ENCODE results near the gene GLS. TPM values are rescaled to one million over a fixed set of nuclear protein-coding genes. Genes with fewer than 3 reads are reported as not detected.
A peak's percentile ranks its signal among the peaks of the same experiment; 100 is the strongest.

The GLS gene
- total RNA-seq, 1 donor from 2014 or later, result 178 TPM

DNA sequence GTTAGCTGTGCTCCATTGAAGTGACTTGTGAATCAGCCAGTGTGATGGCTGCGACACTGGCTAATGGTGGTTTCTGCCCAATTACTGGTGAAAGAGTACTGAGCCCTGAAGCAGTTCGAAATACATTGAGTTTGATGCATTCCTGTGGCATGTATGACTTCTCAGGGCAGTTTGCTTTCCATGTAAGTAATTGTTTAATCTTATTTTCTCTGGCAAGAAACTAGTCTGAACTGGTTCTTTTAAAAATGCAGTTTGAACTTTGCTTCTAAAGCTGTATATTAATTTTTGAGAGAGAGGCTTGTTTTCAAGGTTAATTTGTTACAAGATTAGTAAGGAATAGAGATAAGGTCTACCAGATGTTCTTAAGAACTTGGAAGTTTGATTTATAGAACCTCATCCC lies 46.7 kb downstream of the GLS start:
- H3K36me3 Mint-ChIP-seq (ENCODE audit: unreplicated experiment), result peaks cover 65% of the 10 kb centered on the region
- peaks cover 5% of the 10 kb centered on the region for H3K9me3 Mint-ChIP-seq (ENCODE audit: unreplicated experiment)
- no peak overlapping the region for H3K4me3 Mint-ChIP-seq (ENCODE audit: unreplicated experiment)
- TF ChIP-seq, protein P1, sequence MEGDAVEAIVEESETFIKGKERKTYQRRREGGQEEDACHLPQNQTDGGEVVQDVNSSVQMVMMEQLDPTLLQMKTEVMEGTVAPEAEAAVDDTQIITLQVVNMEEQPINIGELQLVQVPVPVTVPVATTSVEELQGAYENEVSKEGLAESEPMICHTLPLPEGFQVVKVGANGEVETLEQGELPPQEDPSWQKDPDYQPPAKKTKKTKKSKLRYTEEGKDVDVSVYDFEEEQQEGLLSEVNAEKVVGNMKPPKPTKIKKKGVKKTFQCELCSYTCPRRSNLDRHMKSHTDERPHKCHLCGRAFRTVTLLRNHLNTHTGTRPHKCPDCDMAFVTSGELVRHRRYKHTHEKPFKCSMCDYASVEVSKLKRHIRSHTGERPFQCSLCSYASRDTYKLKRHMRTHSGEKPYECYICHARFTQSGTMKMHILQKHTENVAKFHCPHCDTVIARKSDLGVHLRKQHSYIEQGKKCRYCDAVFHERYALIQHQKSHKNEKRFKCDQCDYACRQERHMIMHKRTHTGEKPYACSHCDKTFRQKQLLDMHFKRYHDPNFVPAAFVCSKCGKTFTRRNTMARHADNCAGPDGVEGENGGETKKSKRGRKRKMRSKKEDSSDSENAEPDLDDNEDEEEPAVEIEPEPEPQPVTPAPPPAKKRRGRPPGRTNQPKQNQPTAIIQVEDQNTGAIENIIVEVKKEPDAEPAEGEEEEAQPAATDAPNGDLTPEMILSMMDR (IDR thresholded peaks at IDR 0.05), result no peak
- no peaks in the 10 kb centered on the region for H3K27me3 Mint-ChIP-seq (ENCODE audit: unreplicated experiment)
- peaks cover 26% of the 10 kb centered on the region for H3K4me1 Mint-ChIP-seq (ENCODE audit: unreplicated experiment)
- H3K27ac Mint-ChIP-seq (ENCODE audit: unreplicated experiment), result peak overlapping the region; percentile 84
- DNase-seq (ENCODE audit: extremely low spot score, unreplicated experiment), result no peak

DNA sequence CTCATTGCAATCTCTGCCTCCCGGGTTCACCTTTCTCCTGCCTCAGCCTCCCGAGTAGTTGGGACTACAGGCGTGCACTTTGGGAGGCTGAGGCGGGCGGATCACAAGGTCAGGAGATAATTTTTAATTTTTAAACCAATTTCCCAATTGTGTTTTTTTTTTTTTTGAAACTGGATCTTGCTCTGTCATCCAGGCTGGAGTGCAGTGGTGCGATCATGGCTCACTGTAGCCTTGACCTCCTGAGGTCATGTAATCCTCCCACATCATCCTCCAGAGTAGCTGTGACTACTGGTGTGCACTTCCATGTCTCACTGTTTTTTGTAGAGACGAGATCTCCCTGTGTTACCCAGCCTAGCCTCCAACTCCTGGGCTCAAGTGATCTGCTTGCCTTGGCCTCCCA lies 49.3 kb downstream of the GLS start:
- H3K9me3 Mint-ChIP-seq (ENCODE audit: unreplicated experiment), result no peaks in the 10 kb centered on the region
- H3K4me1 Mint-ChIP-seq (ENCODE audit: unreplicated experiment), result peaks cover 19% of the 10 kb centered on the region
- no peak overlapping the region for H3K4me3 Mint-ChIP-seq (ENCODE audit: unreplicated experiment)
- H3K27me3 Mint-ChIP-seq (ENCODE audit: unreplicated experiment), result no peaks in the 10 kb centered on the region
- TF ChIP-seq, protein P1 (IDR thresholded peaks at IDR 0.05), result no peak
- DNase-seq (ENCODE audit: extremely low spot score, unreplicated experiment), result no peak
- H3K27ac Mint-ChIP-seq (ENCODE audit: unreplicated experiment), result no peak overlapping the region
- peaks cover 50% of the 10 kb centered on the region for H3K36me3 Mint-ChIP-seq (ENCODE audit: unreplicated experiment)

DNA sequence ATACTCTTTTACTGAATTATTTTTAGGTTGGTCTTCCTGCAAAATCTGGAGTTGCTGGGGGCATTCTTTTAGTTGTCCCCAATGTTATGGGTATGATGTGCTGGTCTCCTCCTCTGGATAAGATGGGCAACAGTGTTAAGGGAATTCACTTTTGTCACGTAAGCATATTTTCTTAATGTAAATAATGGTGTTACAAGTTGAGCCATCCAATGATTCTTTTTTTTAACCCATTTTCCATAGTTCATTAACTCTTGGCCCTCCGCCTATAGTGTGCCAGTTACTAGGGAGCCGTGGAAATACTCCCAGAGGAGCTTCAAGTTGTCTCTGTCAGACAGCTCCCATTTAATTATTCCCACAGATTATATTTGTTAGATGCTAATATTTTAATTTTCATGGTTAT lies 49.8 kb downstream of the GLS start:
- no peaks in the 10 kb centered on the region for H3K9me3 Mint-ChIP-seq (ENCODE audit: unreplicated experiment)
- DNase-seq (ENCODE audit: extremely low spot score, unreplicated experiment), result no peak
- H3K36me3 Mint-ChIP-seq (ENCODE audit: unreplicated experiment), result peaks cover 50% of the 10 kb centered on the region
- no peak overlapping the region for H3K27ac Mint-ChIP-seq (ENCODE audit: unreplicated experiment)
- no peaks in the 10 kb centered on the region for H3K27me3 Mint-ChIP-seq (ENCODE audit: unreplicated experiment)
- TF ChIP-seq, protein P1 (IDR thresholded peaks at IDR 0.05), result no peak
- no peak overlapping the region for H3K4me3 Mint-ChIP-seq (ENCODE audit: unreplicated experiment)
- H3K4me1 Mint-ChIP-seq (ENCODE audit: unreplicated experiment), result peaks cover 17% of the 10 kb centered on the region

DNA sequence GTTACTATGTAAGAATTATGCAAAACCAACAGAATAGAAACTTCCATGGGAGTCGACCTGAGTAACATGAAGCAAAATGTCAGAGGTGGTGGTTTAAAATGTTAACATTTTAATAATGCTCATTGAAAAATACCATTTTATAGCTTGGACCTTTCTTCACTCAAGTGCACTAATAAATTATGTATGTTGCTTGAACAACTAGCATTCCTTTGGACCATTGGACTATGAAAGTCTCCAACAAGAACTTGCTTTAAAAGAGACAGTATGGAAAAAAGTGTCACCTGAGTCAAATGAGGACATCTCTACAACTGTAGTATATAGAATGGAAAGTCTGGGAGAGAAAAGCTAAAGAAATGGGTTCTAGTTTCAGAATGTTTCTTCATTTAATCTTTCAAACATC lies 51.9 kb downstream of the GLS start:
- DNase-seq (ENCODE audit: extremely low spot score, unreplicated experiment), result no peak
- no peaks in the 10 kb centered on the region for H3K27me3 Mint-ChIP-seq (ENCODE audit: unreplicated experiment)
- H3K4me1 Mint-ChIP-seq (ENCODE audit: unreplicated experiment), result peaks cover 26% of the 10 kb centered on the region
- H3K27ac Mint-ChIP-seq (ENCODE audit: unreplicated experiment), result no peak overlapping the region
- no peak overlapping the region for H3K4me3 Mint-ChIP-seq (ENCODE audit: unreplicated experiment)
- peaks cover 42% of the 10 kb centered on the region for H3K36me3 Mint-ChIP-seq (ENCODE audit: unreplicated experiment)
- TF ChIP-seq, protein P1 (IDR thresholded peaks at IDR 0.05), result no peak
- no peaks in the 10 kb centered on the region for H3K9me3 Mint-ChIP-seq (ENCODE audit: unreplicated experiment)

DNA sequence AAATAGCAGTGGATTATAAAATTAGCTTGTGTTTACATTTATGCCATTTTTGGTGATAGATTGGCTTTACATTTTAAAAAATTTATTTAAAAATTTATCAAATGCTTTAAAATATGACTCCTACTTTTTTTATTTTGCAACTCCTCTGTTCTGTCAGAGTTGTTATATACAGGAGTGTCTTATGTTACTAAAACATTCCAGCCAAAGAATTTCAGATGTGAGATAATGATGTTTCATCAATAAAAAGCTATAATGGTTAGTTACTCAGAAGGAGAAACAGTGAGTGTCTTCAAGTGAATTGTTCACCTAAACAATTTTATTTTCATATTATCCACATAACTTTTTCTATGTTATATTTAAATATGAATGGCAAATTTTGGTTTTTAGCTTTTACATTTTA lies 52.7 kb downstream of the GLS start:
- TF ChIP-seq, protein P1 (IDR thresholded peaks at IDR 0.05), result no peak
- no peaks in the 10 kb centered on the region for H3K9me3 Mint-ChIP-seq (ENCODE audit: unreplicated experiment)
- no peak overlapping the region for H3K4me3 Mint-ChIP-seq (ENCODE audit: unreplicated experiment)
- H3K4me1 Mint-ChIP-seq (ENCODE audit: unreplicated experiment), result peaks cover 25% of the 10 kb centered on the region
- peaks cover 39% of the 10 kb centered on the region for H3K36me3 Mint-ChIP-seq (ENCODE audit: unreplicated experiment)
- no peaks in the 10 kb centered on the region for H3K27me3 Mint-ChIP-seq (ENCODE audit: unreplicated experiment)
- no peak overlapping the region for H3K27ac Mint-ChIP-seq (ENCODE audit: unreplicated experiment)
- no peak for DNase-seq (ENCODE audit: extremely low spot score, unreplicated experiment)

All from osteocyte (in vitro differentiated cells).